ENCODE results near the gene PIH1D1.
"Not testable (repeated sequence)": the region's sequence is repeated elsewhere in the genome, so short reads cannot be mapped to it uniquely, and the experiment has no call there.

The PIH1D1 gene

DNA sequence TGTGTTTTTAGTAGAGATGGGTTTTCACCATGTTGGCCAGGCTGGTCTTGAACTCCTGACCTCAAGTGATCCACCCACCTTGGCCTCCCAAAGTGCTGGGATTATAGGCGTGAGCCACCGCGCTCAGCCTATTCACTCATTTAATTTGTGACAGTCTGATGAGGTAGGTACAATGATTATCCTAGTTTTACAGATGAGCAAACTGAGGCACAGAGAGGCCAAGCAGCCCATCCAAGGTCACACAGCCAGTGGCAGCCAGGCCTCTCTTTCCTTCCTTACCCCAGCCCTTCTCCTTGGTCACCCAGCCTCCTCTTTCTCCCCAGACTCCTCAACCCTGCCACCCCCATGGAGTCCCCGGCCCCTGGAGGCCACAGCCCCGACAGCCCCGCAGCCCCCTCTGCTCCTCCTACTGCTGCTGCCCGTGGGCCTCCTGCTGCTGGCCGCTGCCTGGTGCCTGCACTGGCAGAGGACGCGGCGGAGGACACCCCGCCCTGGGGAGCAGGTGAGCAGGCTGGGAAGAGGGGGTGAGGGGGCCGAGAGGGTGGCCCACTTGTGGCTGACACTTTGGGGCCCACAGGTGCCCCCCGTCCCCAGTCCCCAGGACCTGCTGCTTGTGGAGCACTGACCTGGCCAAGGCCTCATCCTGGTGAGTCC is 28.5 kb upstream of the PIH1D1 start:
- H3K4me3 ChIP-seq (ENCODE audit: low read length): no peak overlapping the region
- DNase-seq (ENCODE audit: low read depth): no peak
- TF ChIP-seq, protein P1, sequence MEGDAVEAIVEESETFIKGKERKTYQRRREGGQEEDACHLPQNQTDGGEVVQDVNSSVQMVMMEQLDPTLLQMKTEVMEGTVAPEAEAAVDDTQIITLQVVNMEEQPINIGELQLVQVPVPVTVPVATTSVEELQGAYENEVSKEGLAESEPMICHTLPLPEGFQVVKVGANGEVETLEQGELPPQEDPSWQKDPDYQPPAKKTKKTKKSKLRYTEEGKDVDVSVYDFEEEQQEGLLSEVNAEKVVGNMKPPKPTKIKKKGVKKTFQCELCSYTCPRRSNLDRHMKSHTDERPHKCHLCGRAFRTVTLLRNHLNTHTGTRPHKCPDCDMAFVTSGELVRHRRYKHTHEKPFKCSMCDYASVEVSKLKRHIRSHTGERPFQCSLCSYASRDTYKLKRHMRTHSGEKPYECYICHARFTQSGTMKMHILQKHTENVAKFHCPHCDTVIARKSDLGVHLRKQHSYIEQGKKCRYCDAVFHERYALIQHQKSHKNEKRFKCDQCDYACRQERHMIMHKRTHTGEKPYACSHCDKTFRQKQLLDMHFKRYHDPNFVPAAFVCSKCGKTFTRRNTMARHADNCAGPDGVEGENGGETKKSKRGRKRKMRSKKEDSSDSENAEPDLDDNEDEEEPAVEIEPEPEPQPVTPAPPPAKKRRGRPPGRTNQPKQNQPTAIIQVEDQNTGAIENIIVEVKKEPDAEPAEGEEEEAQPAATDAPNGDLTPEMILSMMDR (IDR thresholded peaks at IDR 0.05; ENCODE audit: insufficient read depth, low read depth, low read length, missing control alignments): no peak

GRCh38 chr19:49475995-49476880 is 24.6 kb upstream of the PIH1D1 start:
- TF ChIP-seq, protein P1 (IDR thresholded peaks at IDR 0.05; ENCODE audit: insufficient read depth, low read depth, low read length, missing control alignments): peak; percentile 61
- DNase-seq (ENCODE audit: low read depth): peak; percentile 54
- H3K4me3 ChIP-seq (ENCODE audit: low read length): no peak overlapping the region

DNA sequence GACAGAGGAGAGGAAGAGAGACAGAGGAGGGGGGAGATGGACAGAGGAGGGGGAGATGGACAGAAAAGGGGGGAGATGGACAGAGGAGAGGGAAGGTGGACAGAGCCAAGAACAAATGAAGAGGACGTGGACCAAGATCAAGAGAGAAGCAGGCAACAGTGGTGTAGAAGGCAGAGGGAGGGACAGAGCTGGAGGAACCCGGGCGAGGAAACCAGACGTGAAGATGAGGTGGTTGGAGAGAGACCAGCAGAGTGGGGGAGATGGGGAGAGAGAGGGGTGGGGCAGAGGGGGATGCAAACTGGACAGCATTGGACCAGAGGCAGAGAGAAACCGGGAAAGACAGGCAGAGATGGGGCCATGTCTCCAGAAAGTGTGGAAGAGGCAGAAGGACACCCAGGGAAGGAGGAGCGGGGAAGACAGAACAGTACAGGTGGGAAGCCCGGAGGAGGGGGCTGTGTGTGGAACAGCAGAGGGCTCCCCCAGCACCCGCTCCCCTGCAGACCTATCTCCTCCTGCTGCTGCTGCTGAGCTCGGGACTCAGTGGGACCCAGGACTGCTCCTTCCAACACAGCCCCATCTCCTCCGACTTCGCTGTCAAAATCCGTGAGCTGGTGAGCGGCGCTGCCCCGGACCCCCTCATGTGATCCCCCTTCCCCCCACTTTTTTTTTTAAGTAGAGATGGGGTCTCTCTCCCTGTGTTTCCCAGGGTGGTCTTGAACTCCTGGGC is 23.7 kb upstream of the PIH1D1 start:
- no peak for DNase-seq (ENCODE audit: low read depth)
- H3K4me3 ChIP-seq (ENCODE audit: low read length): no peak overlapping the region
- TF ChIP-seq, protein P1 (IDR thresholded peaks at IDR 0.05; ENCODE audit: insufficient read depth, low read depth, low read length, missing control alignments): no peak

DNA sequence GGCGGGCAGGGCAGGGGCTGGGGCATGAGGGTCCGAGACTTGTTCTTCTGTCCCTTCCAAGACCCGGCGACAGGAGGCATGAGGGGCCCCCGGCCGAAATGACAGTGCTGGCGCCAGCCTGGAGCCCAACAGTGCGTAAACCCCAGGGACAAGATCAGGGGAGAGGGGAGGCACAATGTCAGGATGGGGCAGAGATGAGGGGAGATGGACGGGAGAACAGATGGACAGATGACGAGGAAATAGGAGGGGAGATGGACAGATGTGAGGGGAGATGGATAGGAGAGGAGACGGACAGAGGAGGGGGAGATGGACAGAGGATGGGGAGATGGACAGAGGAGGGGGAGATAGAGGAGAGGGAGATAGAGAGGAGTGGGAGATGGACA is 22.9 kb upstream of the PIH1D1 start:
- peak overlapping the region; percentile 62 for H3K4me3 ChIP-seq (ENCODE audit: low read length)
- TF ChIP-seq, protein P1 (IDR thresholded peaks at IDR 0.05; ENCODE audit: insufficient read depth, low read depth, low read length, missing control alignments): no peak
- DNase-seq (ENCODE audit: low read depth): no peak

DNA sequence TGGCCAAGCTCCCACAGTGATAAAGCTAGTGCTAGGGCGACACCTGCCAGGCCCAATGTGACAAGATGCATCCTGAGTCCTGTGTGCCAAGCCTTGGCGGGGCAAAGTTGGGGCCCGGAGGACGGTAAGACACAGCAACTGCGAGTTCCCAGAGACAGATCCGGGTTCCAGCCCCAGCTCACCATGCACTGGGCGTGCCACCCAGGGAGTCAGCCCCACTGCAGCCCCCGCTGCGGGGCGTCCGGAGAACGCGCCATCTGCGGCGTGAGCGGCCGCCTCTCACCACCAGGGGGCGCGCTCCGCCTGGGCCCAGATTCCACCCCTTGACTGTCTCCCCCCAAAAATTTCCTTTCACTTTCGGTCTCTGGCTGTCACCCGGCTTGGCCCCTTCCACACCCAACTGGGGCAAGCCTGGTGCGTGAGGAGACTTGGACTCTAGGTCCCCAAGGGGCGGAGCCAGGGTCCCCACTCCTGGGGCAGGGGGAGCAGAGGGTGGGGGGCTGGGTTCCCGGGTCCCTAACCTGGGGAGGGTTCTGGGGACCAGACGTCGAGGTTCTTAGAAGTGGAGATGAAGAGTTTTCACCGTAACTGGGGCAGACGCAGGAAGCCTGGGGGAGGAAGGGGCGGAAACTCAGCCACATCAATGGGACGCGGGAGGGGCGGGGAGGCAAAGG is 22.4 kb upstream of the PIH1D1 start, which contains the start of gene FLT3LG:
Gene FLT3LG, plus strand, starts transcription at position 348 of the 674 bp plus-strand sequence. CDS start 425 bp downstream, outside the sequence.
- H3K4me3 ChIP-seq (ENCODE audit: low read length): peak within 1 kb of the TSS; percentile 62
- TF ChIP-seq, protein P1 (IDR thresholded peaks at IDR 0.05; ENCODE audit: insufficient read depth, low read depth, low read length, missing control alignments): peak; percentile 72
- DNase-seq (ENCODE audit: low read depth): peak; percentile 58

- H3K4me3 ChIP-seq (ENCODE audit: low read length); DNase-seq (ENCODE audit: low read depth): not testable (repeated sequence)
Measured at GRCh38 chr19:49473501-49473867, 21.9 kb upstream of the PIH1D1 start.
